ENCODE measurements around the gene SRPK2.

DNA sequence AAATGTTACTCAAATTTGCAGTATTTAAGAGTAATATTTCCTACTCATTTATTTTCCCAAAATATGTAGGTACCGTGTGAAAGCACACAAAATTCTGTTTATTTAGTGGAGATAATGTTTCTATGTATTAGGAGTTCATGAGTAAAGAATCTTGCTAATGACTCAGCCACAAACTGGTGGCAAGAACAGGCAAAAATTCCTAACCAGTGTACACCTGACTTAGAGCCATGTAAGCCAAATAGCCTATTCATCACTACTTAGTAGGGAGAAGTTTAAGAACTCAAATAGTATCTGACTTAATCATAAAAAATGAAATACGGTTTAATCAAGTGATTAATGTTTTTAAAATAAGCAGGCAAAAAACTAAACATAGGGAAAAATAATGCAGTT is 169.0 kb downstream of the SRPK2 start:
- TF ChIP-seq POLR2A (IDR thresholded peaks at IDR 0.05; ENCODE audit: low read depth, low read length) (no peak), POLR2AphosphoS5 (IDR thresholded peaks at IDR 0.05; ENCODE audit: low read depth, low read length) (no peak), TAF1 (IDR thresholded peaks at IDR 0.05; ENCODE audit: low read depth, low read length) (no peak), PAX5 (IDR thresholded peaks at IDR 0.05; ENCODE audit: insufficient read depth, low read length, severe bottlenecking) (no peak), SPI1 (IDR thresholded peaks at IDR 0.05; ENCODE audit: low read depth, low read length) (no peak), POU2F2 (IDR thresholded peaks at IDR 0.05; ENCODE audit: low read depth, low read length) (no peak)
